KMS-11 (cell line): ENCODE measurements around the gene ANXA4.

Experiments used
- H2AFZ ChIP-seq: fragments of 200-600 bp; sonication (generic); 2 replicates; pipeline ENCODE4 v1.6.1; 2016; ENCODE audit warnings: antibody characterized with exemption, mixed run types, low read depth
- H3K27ac ChIP-seq: fragments of 200-600 bp; sonication (generic); 2 replicates; pipeline ENCODE4 v1.6.1; 2016; ENCODE audit warnings: mild to moderate bottlenecking, mixed run types
- H3K27me3 ChIP-seq: fragments of 200-600 bp; sonication (generic); 2 replicates; pipeline ENCODE4 v1.6.1; 2017; ENCODE audit warnings: mild to moderate bottlenecking, low read depth, mixed run types, moderate library complexity; ENCODE audit not compliant: insufficient read depth
- H3K36me3 ChIP-seq: fragments of 200-600 bp; sonication (generic); 2 replicates; pipeline ENCODE4 v1.6.1; 2017; ENCODE audit warnings: mild to moderate bottlenecking, mixed run types; ENCODE audit not compliant: insufficient read depth
- H3K4me1 ChIP-seq: fragments of 200-600 bp; sonication (generic); 2 replicates; pipeline ENCODE4 v1.6.1; 2016; ENCODE audit warnings: mild to moderate bottlenecking, low read depth, mixed run types; ENCODE audit not compliant: poor library complexity, severe bottlenecking
- H3K4me2 ChIP-seq: fragments of 200-600 bp; sonication (generic); 2 replicates; pipeline ENCODE4 v1.7.0; 2016; ENCODE audit warnings: mild to moderate bottlenecking, mixed run types
- H3K4me3 ChIP-seq: fragments of 200-600 bp; sonication (generic); IDR thresholded peaks from 2 replicates; pipeline ENCODE4 v1.6.1; 2017; ENCODE audit warnings: low read depth, low read length, mixed read lengths; ENCODE audit not compliant: insufficient read depth
- H3K79me2 ChIP-seq: fragments of 200-600 bp; sonication (generic); 2 replicates; pipeline ENCODE4 v1.6.1; 2016; ENCODE audit warnings: low read depth, mixed run types; ENCODE audit not compliant: insufficient read depth
- H3K9ac ChIP-seq: fragments of 200-600 bp; sonication (generic); 2 replicates; pipeline ENCODE4 v1.6.1; 2016; ENCODE audit warnings: mild to moderate bottlenecking, mixed run types
- H4K20me1 ChIP-seq: fragments of 200-600 bp; sonication (generic); 2 replicates; pipeline ENCODE4 v1.6.1; 2016; ENCODE audit warnings: mild to moderate bottlenecking, mixed run types; ENCODE audit not compliant: insufficient read depth
- TF ChIP-seq, protein P1 (sequence below): fragments of 200-600 bp; sonication (generic); conservative IDR thresholded peaks from 2 replicates; pipeline ENCODE4 v1.6.1; 2017; ENCODE audit warnings: low read depth, mild to moderate bottlenecking, antibody characterized with exemption, low read length, moderate library complexity, mixed read lengths

ANXA4 gene

DNA sequence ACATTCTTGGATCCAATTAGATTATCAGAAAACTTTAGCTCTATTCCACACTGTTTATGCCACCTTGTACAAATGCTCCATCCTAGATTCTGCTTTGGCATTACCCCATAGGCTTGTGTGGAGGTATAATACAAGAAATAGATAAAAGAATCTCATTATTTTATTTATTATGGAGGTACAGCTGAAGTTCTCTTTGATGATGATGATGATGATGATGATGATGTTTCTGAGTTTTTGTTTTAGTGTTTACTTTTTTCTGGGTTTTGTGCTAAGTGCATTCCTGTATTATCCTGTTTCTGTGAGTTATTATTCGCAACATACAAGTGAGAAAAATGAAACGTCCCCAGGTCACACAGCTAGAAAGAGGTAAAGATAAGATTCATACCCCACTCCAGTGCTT, 43.4 kb downstream of the ANXA4 start:
- H3K9ac ChIP-seq, result no peak overlapping the region
- peaks cover 59% of the 10 kb centered on the region for H3K4me1 ChIP-seq
- TF ChIP-seq, protein P1, sequence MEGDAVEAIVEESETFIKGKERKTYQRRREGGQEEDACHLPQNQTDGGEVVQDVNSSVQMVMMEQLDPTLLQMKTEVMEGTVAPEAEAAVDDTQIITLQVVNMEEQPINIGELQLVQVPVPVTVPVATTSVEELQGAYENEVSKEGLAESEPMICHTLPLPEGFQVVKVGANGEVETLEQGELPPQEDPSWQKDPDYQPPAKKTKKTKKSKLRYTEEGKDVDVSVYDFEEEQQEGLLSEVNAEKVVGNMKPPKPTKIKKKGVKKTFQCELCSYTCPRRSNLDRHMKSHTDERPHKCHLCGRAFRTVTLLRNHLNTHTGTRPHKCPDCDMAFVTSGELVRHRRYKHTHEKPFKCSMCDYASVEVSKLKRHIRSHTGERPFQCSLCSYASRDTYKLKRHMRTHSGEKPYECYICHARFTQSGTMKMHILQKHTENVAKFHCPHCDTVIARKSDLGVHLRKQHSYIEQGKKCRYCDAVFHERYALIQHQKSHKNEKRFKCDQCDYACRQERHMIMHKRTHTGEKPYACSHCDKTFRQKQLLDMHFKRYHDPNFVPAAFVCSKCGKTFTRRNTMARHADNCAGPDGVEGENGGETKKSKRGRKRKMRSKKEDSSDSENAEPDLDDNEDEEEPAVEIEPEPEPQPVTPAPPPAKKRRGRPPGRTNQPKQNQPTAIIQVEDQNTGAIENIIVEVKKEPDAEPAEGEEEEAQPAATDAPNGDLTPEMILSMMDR, result no peak

GRCh38 chr2:69786052-69786560, 44.2 kb downstream of the ANXA4 start:
- H3K36me3 ChIP-seq, result no peaks in the 10 kb centered on the region
- no peaks in the 10 kb centered on the region for H4K20me1 ChIP-seq
- H3K27me3 ChIP-seq, result no peaks in the 10 kb centered on the region
- peaks cover 60% of the 10 kb centered on the region for H3K4me1 ChIP-seq
- H3K9ac ChIP-seq, result no peak overlapping the region
- no peak overlapping the region for H3K4me3 ChIP-seq
- H3K79me2 ChIP-seq, result no peaks in the 10 kb centered on the region
- no peak overlapping the region for H3K27ac ChIP-seq
- no peak overlapping the region for H2AFZ ChIP-seq
- TF ChIP-seq, protein P1, result no peak
- no peak overlapping the region for H3K4me2 ChIP-seq

More for the DNA sequence above, 43.4 kb downstream of the ANXA4 start:
- H3K4me2 ChIP-seq, result no peak overlapping the region
- H3K27me3 ChIP-seq, result no peaks in the 10 kb centered on the region
- H3K27ac ChIP-seq, result no peak overlapping the region
- H3K4me3 ChIP-seq, result no peak overlapping the region
- no peaks in the 10 kb centered on the region for H3K79me2 ChIP-seq
- no peak overlapping the region for H2AFZ ChIP-seq
- no peaks in the 10 kb centered on the region for H4K20me1 ChIP-seq
- no peaks in the 10 kb centered on the region for H3K36me3 ChIP-seq

DNA sequence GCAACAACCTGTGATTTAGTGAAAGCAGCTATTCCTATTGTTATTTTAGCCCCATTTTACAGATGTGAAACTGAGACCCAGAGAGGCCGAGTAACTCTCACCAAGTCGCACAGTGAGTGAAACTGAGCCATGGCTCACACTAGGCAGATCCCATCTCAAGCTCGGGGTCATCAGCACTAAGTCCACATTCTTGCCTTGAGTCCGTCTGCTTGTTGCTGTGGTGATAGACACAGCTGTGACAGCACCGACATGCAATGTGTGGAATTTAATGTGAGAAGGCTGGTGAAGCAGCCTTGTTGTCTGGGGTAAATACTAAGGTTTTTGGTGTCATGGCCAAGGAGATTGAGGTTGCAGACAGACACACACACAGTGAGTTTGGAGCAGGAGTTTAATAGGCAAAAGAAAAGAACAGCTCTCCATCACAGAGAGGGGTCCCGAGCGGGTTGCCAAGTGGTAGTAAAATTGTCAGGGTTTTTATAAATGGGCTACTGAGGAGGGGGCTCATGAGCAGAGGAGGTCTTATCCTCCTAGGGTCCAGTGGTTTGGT, 47.3 kb downstream of the ANXA4 start:
- H3K4me1 ChIP-seq, result peaks cover 50% of the 10 kb centered on the region
- no peaks in the 10 kb centered on the region for H3K36me3 ChIP-seq
- H4K20me1 ChIP-seq, result no peaks in the 10 kb centered on the region
- H3K9ac ChIP-seq, result peak overlapping the region; percentile 30; the same call in 1 of the 2 replicates
- H3K27ac ChIP-seq, result peak overlapping the region; percentile 77
- peak overlapping the region; percentile 60 for H3K4me2 ChIP-seq
- H3K4me3 ChIP-seq, result peak overlapping the region; percentile 74
- no peaks in the 10 kb centered on the region for H3K27me3 ChIP-seq
- H3K79me2 ChIP-seq, result no peaks in the 10 kb centered on the region
- no peak overlapping the region for H2AFZ ChIP-seq
- TF ChIP-seq, protein P1, result no peak

DNA sequence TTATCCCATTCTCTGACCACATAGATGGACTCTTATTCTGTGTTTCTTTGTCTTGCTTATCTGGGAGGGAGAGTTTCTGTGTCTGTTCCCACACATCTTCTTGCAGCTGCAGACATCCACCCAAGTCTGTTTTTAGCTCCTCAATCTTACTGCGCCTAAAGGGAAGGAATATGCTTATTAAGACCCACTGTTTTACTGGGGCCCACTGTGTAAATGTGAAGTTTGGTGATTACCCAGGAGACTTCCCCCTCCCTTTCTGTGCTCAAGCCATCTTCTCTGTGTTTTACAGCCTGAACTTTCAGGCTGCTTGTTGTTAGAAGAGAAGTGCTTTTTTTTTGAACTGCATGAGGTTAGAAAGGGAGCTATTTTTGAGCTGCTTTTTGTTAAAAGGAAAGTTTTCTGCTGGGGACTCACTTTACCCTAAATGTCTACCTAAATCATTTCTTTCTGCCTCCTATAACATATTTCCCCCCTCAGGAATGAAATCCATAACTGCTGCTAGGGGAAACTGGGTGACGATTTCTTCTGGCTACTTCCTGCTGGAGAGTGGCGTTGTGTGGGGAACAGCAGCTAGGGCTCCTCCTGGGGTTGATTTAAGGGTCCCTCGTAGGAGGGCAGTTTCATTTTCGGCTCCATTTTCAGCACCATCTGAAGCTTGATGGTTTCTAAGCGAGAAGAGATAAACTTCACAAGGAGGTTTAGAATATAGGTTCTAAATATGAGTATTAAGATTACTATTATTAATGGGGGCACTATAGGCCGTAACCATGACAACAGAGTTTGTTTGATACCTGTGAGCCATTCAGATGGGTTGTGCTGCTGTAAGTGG, 48.1 kb downstream of the ANXA4 start:
- H3K4me3 ChIP-seq, result peak overlapping the region; percentile 74
- peaks cover 50% of the 10 kb centered on the region for H3K4me1 ChIP-seq
- H3K36me3 ChIP-seq, result no peaks in the 10 kb centered on the region
- peak overlapping the region; percentile 77 for H3K27ac ChIP-seq
- peak overlapping the region; percentile 25; the same call in 1 of the 2 replicates for H2AFZ ChIP-seq
- TF ChIP-seq, protein P1, result no peak
- H3K27me3 ChIP-seq, result no peaks in the 10 kb centered on the region
- peak overlapping the region; percentile 30; the same call in 1 of the 2 replicates for H3K9ac ChIP-seq
- H3K79me2 ChIP-seq, result no peaks in the 10 kb centered on the region
- H4K20me1 ChIP-seq, result no peaks in the 10 kb centered on the region
- H3K4me2 ChIP-seq, result peak overlapping the region; percentile 60
